Measurements from ENCODE around the gene TVP23C. TPM values are rescaled to one million over a fixed set of nuclear protein-coding genes. Genes with fewer than 3 reads are reported as not detected.
A peak's percentile ranks its signal among the peaks of the same experiment; 100 is the strongest.

TVP23C gene
- total RNA-seq, 1 donor: 52.7 TPM

DNA sequence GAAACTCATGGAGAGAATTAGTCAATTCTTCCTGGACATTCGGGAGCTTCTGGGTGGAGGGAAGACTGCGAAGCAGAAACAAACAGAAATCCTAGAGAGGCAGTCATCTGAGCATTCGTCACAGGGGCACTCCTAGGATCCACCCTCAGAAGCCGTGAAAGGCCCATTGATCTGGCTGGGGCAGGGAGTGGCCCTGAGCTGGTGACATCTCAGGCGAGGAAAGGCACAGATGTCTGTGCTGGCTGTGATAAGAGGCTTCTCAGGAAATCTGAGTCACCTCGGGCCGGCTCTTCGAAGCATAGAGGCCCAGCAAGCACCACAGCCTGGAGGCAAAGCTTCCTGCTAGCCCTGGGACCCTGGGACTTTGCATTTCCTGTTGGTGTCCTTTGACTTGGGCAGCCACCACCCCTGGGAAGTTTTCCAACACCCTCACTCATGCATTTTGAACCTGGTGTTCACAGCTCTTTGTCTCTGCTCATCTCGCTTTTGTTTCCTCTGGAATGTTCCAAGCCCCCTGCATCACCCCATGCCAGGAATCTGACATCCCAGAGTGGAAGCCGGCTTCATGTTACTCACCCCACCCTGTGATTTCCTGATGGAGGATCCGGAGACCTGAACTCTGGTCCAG is 72.5 kb downstream of the TVP23C start:
- DNase-seq (ENCODE audit: low read depth): peak; percentile 50
- no peak for TF ChIP-seq CTCF (IDR thresholded peaks at IDR 0.05; ENCODE audit: insufficient read depth, low read depth, low read length)
- H3K4me3 ChIP-seq (ENCODE audit: low read depth, low read length): no peak overlapping the region

DNA sequence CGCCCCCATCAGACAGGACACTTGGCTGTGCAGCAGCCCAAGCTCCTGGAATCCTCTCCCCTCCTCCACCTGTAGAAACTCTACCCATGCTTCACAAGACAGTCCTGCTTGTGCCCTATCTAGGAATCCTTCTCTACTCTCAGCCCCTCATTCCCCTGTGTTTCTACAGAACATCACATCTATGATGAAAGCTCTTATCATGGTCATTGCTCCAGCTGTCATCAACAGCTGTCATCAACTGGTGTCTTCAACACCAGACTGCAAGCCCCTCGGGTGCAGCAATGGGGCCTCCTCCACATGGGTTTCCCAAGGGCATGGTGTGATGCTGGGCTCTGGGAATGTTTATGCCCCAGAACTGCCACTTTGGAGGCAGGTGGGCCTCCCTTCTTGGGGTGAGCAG is 74.7 kb downstream of the TVP23C start:
- no peak for TF ChIP-seq CTCF (IDR thresholded peaks at IDR 0.05; ENCODE audit: insufficient read depth, low read depth, low read length)
- no peak for DNase-seq (ENCODE audit: low read depth)
- H3K4me3 ChIP-seq (ENCODE audit: low read depth, low read length): no peak overlapping the region

GRCh38 chr17:15485045-15485444 is 78.2 kb downstream of the TVP23C start:
- TF ChIP-seq CTCF (IDR thresholded peaks at IDR 0.05; ENCODE audit: insufficient read depth, low read depth, low read length): no peak
- no peak overlapping the region for H3K4me3 ChIP-seq (ENCODE audit: low read depth, low read length)
- no peak for DNase-seq (ENCODE audit: low read depth)

DNA sequence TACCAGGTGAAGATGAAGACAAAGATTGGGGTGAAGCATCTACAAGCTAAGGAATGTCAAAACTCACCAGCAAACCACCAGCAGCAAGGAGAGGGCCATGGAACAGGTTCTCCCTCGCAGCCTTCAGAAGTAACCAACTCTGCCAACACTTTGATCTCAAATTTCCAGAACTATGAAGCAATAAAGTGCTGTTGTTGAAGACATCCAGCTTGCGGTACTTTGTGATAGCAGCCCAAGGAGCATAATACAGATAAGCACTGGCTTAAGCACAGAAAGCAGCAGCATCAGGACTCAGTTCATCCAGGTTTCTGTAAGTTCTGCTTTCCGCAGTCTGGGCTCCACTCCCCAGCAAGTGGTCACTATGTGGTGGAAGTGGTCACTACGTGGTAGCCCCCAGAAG is 79.9 kb downstream of the TVP23C start:
- TF ChIP-seq CTCF (IDR thresholded peaks at IDR 0.05; ENCODE audit: insufficient read depth, low read depth, low read length): no peak
- DNase-seq (ENCODE audit: low read depth): peak; percentile 25
- no peak overlapping the region for H3K4me3 ChIP-seq (ENCODE audit: low read depth, low read length)

- no peak for DNase-seq (ENCODE audit: low read depth)
- TF ChIP-seq CTCF (IDR thresholded peaks at IDR 0.05; ENCODE audit: insufficient read depth, low read depth, low read length): no peak
- no peak overlapping the region for H3K4me3 ChIP-seq (ENCODE audit: low read depth, low read length)
Observed at GRCh38 chr17:15482476-15482875, 80.8 kb downstream of the TVP23C start.

DNA sequence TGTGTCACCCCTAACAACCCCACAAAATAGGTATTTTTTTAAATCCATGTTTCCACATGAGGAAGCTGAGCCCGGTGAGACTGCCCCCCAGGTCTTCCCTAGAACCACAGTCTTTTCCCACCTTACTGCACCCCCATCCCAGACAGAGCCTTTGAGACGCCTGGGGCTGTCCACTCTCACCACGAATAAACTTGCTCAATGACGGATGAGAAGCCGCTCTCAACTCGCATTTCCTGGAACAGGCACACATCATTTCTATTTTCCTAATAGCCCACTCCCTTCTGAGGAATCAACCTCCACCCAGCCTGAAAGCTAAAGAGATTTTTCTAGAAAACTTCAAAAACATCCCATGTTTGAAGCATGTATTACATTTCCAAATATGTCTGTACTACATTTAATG is 81.8 kb downstream of the TVP23C start:
- H3K4me3 ChIP-seq (ENCODE audit: low read depth, low read length): no peak overlapping the region
- no peak for TF ChIP-seq CTCF (IDR thresholded peaks at IDR 0.05; ENCODE audit: insufficient read depth, low read depth, low read length)
- DNase-seq (ENCODE audit: low read depth): no peak

DNA sequence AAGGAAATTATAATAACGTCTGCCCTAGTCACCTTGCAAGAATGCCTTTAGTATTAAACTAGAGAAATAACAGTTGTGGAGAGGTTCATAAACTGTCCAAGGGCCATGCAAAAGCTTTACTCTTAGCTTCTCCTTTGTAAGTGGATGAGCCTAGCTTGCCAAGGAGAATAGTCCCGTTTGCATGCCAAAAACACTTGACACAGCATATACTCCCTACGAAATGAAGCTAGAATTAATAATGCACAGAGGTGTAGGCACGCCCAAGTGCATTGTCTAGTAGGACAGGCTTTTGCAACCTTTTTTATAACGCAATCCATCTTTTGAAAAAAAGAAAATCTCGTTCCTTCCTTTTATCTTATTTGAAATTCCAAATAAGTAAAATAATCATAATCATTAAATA is 83.1 kb downstream of the TVP23C start:
- no peak for TF ChIP-seq CTCF (IDR thresholded peaks at IDR 0.05; ENCODE audit: insufficient read depth, low read depth, low read length)
- no peak for DNase-seq (ENCODE audit: low read depth)
- H3K4me3 ChIP-seq (ENCODE audit: low read depth, low read length): no peak overlapping the region

All from fibroblast of villous mesenchyme (primary cell).